HepG2 (cell line): ENCODE results near the gene LYSMD1. TPM values are rescaled to one million over a fixed set of nuclear protein-coding genes. Genes with fewer than 3 reads are reported as not detected.

Source experiments
- EP300 ChIP-seq, 3 experiments: sonication (generic) in 1 of 3; formaldehyde crosslinking in 1 of 3; IDR thresholded peaks; 2 replicates each; pipeline versions ENCODE4 v1.5.1 to v1.6.1; 2011 to 2020; ENCODE audit warnings: low read depth in 2 of 3, low read length in 2 of 3, borderline replicate concordance in 1 of 3, improper control_type of control experiment in 1 of 3, mild to moderate bottlenecking in 1 of 3, missing genetic modification reagents in 1 of 3, moderate library complexity in 1 of 3
- FOXA1 ChIP-seq, 2 experiments: fragments of 450-650 bp in 1 of 2; sonication (generic) in 1 of 2; formaldehyde crosslinking in 1 of 2; IDR thresholded peaks; 2 replicates each; pipeline versions ENCODE4 v1.4.0 to v1.6.1; 2016 to 2020; ENCODE audit warnings: missing genetic modification reagents in 1 of 2
- HDAC1 ChIP-seq: sonication (generic); formaldehyde crosslinking; IDR thresholded peaks from 2 replicates; pipeline ENCODE4 v1.5.1; 2020; ENCODE audit warnings: mild to moderate bottlenecking, missing genetic modification reagents
- HDAC2 ChIP-seq: sonication (generic); formaldehyde crosslinking; IDR thresholded peaks from 2 replicates; pipeline ENCODE4 v1.4.0; 2020; ENCODE audit warnings: missing genetic modification reagents
- HNF4A ChIP-seq: sonication (generic); formaldehyde crosslinking; IDR thresholded peaks from 2 replicates; pipeline ENCODE4 v1.4.0; 2020; ENCODE audit warnings: missing genetic modification reagents
- MYC ChIP-seq: sonication (generic); formaldehyde crosslinking; IDR thresholded peaks from 2 replicates; pipeline ENCODE4 v1.9.0; 2021; ENCODE audit warnings: missing genetic modification reagents, borderline replicate concordance
- NR2F1 ChIP-seq, 2 experiments: fragments of 450-650 bp in 1 of 2; formaldehyde crosslinking in 1 of 2; IDR thresholded peaks; 2 replicates each; pipeline versions ENCODE4 v1.5.0 to v1.6.1; 2016 to 2020; ENCODE audit warnings: mild to moderate bottlenecking in 1 of 2, missing compliant biosample characterization in 1 of 2, missing genetic modification reagents in 1 of 2, moderate library complexity in 1 of 2
- NR2F6 ChIP-seq, 2 experiments: IDR thresholded peaks; 2 replicates each; pipeline ENCODE4 v1.6.1; 2016; ENCODE audit warnings: antibody characterized with exemption in 1 of 2, mild to moderate bottlenecking in 1 of 2
- RAD51 ChIP-seq: fragments of 450-650 bp; IDR thresholded peaks from 2 replicates; pipeline ENCODE4 v1.6.1; 2016; ENCODE audit warnings: borderline replicate concordance
- SNAPC2 ChIP-seq: sonication (generic); formaldehyde crosslinking; IDR thresholded peaks from 2 replicates; pipeline ENCODE4 v1.8.1; 2022; ENCODE audit warnings: mild to moderate bottlenecking, missing genetic modification reagents
- ZBTB37 ChIP-seq: sonication (generic); formaldehyde crosslinking; IDR thresholded peaks from 2 replicates; pipeline ENCODE4 v1.4.0; 2020; ENCODE audit warnings: mild to moderate bottlenecking, missing genetic modification reagents
- ZFP91 ChIP-seq: sonication (generic); formaldehyde crosslinking; IDR thresholded peaks from 2 replicates; pipeline ENCODE4 v1.9.0; 2022; ENCODE audit warnings: missing genetic modification reagents, mild to moderate bottlenecking, borderline replicate concordance
- ZNF121 ChIP-seq: sonication (generic); formaldehyde crosslinking; IDR thresholded peaks from 2 replicates; pipeline ENCODE4 v1.5.0; 2020; ENCODE audit warnings: mild to moderate bottlenecking, missing genetic modification reagents
- ZNF646 ChIP-seq: sonication (generic); formaldehyde crosslinking; IDR thresholded peaks from 2 replicates; pipeline ENCODE4 v1.9.0; 2021; ENCODE audit warnings: mild to moderate bottlenecking, missing genetic modification reagents
- polyA plus RNA-seq, 8 experiments: library from polyadenylated mRNA; depleted of rRNA in 3 of 8; stranded (reverse) in 7 of 8; unstranded in 1 of 8; fragments of >200 nt; fragmentation: Illumina TruSeq in 4 of 8; extraction: Trizol in 4 of 8; gene quantifications; 2 replicates each; pipeline versions ENCODE4 v1.2.1 to v1.2.3, GENCODE V29; 2011 to 2016; ENCODE audit warnings: low read depth in 4 of 8, missing spikeins in 1 of 8, mixed read lengths in 1 of 8; ENCODE audit not compliant: insufficient read depth in 1 of 8
- total RNA-seq, 5 experiments: library from RNA; depleted of rRNA; stranded (reverse); fragments of >200 nt; fragmentation: Illumina TruSeq; extraction: Trizol; gene quantifications; 2 replicates each; pipeline ENCODE4 v1.2.3, GENCODE V29; 2016; ENCODE audit warnings: low read depth in 1 of 5

Gene LYSMD1
- total and polyA plus RNA-seq, 2 of the 13 experiments (the other 11 are each of a cell fraction or from before 2014, with no cell fraction given), result 3.8 to 4.8 TPM

- TF ChIP-seq ZNF646 (peak; percentile 49; the same call in 1 of the 2 replicates), NR2F6 (IDR thresholded peaks at IDR 0.05) (0 out of 2 replicates have a peak, but pooled peaks have one; percentile 32), NR2F6 (CRISPR knock-in tag; IDR thresholded peaks at IDR 0.05) (peak; percentile 79), HNF4A (CRISPR knock-in tag) (peak; percentile 55), RAD51 (no peak), NR2F1 (CRISPR knock-in tag; IDR thresholded peaks at IDR 0.05) (peak in 1 of 2 experiments; percentile 36; a peak in 1 of 4 replicates), ZFP91 (CRISPR knock-in tag) (no peak), ZBTB37 (CRISPR knock-in tag) (no peak), SNAPC2 (no peak), HDAC1 (CRISPR knock-in tag) (peak; percentile 30; the same call in 1 of the 2 replicates), HDAC2 (CRISPR knock-in tag) (0 out of 2 replicates have a peak, but pooled peaks have one; percentile 34), MYC (CRISPR knock-in tag) (peak; percentile 44; the same call in 1 of the 2 replicates), ZNF121 (no peak), EP300 (IDR thresholded peaks at IDR 0.05; ENCODE audit: low read depth in 2 of 2, low read length in 2 of 2) (0 out of 4 replicates have a peak, but pooled peaks of 1 of the 2 experiments have one; percentile 9), EP300 (CRISPR knock-in tag; IDR thresholded peaks at IDR 0.05; ENCODE audit: borderline replicate concordance) (no peak), FOXA1 (IDR thresholded peaks at IDR 0.05) (no peak), FOXA1 (CRISPR knock-in tag; IDR thresholded peaks at IDR 0.05) (0 out of 2 replicates have a peak, but pooled peaks have one; percentile 7)
These were observed 40.8 kb downstream of the LYSMD1 start (continued) for GRCh38 chr1:151124763-151125403.
